PC-3 (cell line): Measurements from ENCODE around the gene CNTN1. TPM values are rescaled to one million over a fixed set of nuclear protein-coding genes. Genes with fewer than 3 reads are reported as not detected.

Experiments used
- ATAC-seq: fragments of 200-7000 bp; cut with Tn5 transposase; 2 replicates; pipeline ENCODE4 v1.9.1; 2020; ENCODE audit warnings: mild to moderate bottlenecking, moderate library complexity
- BruUV-seq: library from RNA; stranded (reverse); fragments of 400-500 nt; replicated peaks from 2 replicates; lab custom pipeline; 2021; lab: Mats Ljungman, UMichigan
- CTCF ChIA-PET: fragments of 300-600 bp; sonication (Branson Sonifier 250); formaldehyde crosslinking; loops from one replicate; lab custom pipeline; 2022; ENCODE audit warnings: antibody characterized with exemption; lab: Charles Lee
- POLR2A ChIA-PET: fragments of 300-600 bp; sonication (Branson Sonifier 250); formaldehyde crosslinking; loops from one replicate; lab custom pipeline; 2022; ENCODE audit warnings: antibody characterized with exemption; ENCODE audit not compliant: unreplicated experiment; lab: Charles Lee
- DNase-seq: peaks from one replicate; pipeline ENCODE4 v3.0.0-alpha.2; 2015
- H2AFZ ChIP-seq: fragments of 300-600 bp; sonication (generic); 2 replicates; pipeline ENCODE4 v1.6.0; 2016; ENCODE audit warnings: antibody characterized with exemption, low read length
- H3F3A ChIP-seq: fragments of 300-600 bp; sonication (generic); one replicate; pipeline ENCODE4 v1.6.0; 2017; ENCODE audit warnings: antibody characterized with exemption, low read length, control low read depth, mild to moderate bottlenecking; ENCODE audit not compliant: unreplicated experiment
- H3K27ac ChIP-seq: fragments of 300-600 bp; sonication (generic); 2 replicates; pipeline ENCODE4 v1.5.1; 2016; ENCODE audit warnings: mild to moderate bottlenecking, low read length
- H3K27me3 ChIP-seq: fragments of 300-600 bp; sonication (generic); 2 replicates; pipeline ENCODE4 v1.6.1; 2016; ENCODE audit warnings: low read length, mixed read lengths
- H3K36me3 ChIP-seq: fragments of 300-600 bp; sonication (generic); 2 replicates; pipeline ENCODE4 v1.6.1; 2016; ENCODE audit warnings: low read depth, mixed run types, low read length, mixed read lengths
- H3K4me1 ChIP-seq: fragments of 300-600 bp; sonication (generic); 2 replicates; pipeline ENCODE4 v1.5.1; 2016; ENCODE audit warnings: low read length; ENCODE audit not compliant: insufficient read depth
- H3K4me2 ChIP-seq: fragments of 300-600 bp; sonication (generic); 2 replicates; pipeline ENCODE4 v1.6.0; 2016; ENCODE audit warnings: low read length
- H3K4me3 ChIP-seq: fragments of 300-600 bp; sonication (generic); 2 replicates; pipeline ENCODE4 v1.5.1; 2016; ENCODE audit warnings: mild to moderate bottlenecking, low read length, mixed read lengths
- H3K79me2 ChIP-seq: fragments of 300-600 bp; sonication (generic); 2 replicates; pipeline ENCODE4 v1.6.1; 2017; ENCODE audit warnings: low read length, mixed read lengths
- H3K9ac ChIP-seq: fragments of 300-600 bp; sonication (generic); 2 replicates; pipeline ENCODE4 v1.6.0; 2016; ENCODE audit warnings: mild to moderate bottlenecking, low read length
- H3K9me2 ChIP-seq: fragments of 300-600 bp; sonication (generic); replicated peaks from 2 replicates; pipeline ENCODE4 v1.6.1; 2016; ENCODE audit warnings: mixed run types, low read length, mixed read lengths
- H3K9me3 ChIP-seq: fragments of 300-600 bp; sonication (generic); 2 replicates; pipeline ENCODE4 v1.6.1; 2016; ENCODE audit warnings: low read length, mixed read lengths
- H4K20me1 ChIP-seq: fragments of 300-600 bp; sonication (generic); 2 replicates; pipeline ENCODE4 v1.6.1; 2016; ENCODE audit warnings: low read length, mixed read lengths
- EZH2 ChIP-seq: fragments of 300-600 bp; sonication (generic); IDR thresholded peaks from one replicate; pipeline ENCODE4 v1.6.1; 2017; ENCODE audit warnings: antibody characterized with exemption, mild to moderate bottlenecking, low read length; ENCODE audit not compliant: unreplicated experiment
- EZH2phosphoT487 ChIP-seq: fragments of 300-600 bp; sonication (generic); IDR thresholded peaks from 2 replicates; pipeline ENCODE4 v1.6.1; 2018; ENCODE audit warnings: mild to moderate bottlenecking, antibody characterized with exemption, low read length, borderline replicate concordance
- intact Hi-C: fragments of 100-400 bp; cut with micrococcal nuclease; formaldehyde crosslinking; loops from 2 replicates; pipeline ENCODE4 v1.9.0; 2023
- total RNA-seq: library from RNA; depleted of rRNA; stranded (reverse); fragments of >200 nt; gene quantifications from 2 replicates; pipeline ENCODE4 v1.2.3, GENCODE V29; 2014
- TF ChIP-seq, protein P1 (sequence below): fragments of 300-600 bp; sonication (generic); conservative IDR thresholded peaks from 2 replicates; pipeline ENCODE4 v1.5.1; 2017; ENCODE audit warnings: antibody characterized with exemption, low read depth, mild to moderate bottlenecking, low read length

The CNTN1 gene
- total RNA-seq, 1 experiment from 2014 or later, result not detected

DNA sequence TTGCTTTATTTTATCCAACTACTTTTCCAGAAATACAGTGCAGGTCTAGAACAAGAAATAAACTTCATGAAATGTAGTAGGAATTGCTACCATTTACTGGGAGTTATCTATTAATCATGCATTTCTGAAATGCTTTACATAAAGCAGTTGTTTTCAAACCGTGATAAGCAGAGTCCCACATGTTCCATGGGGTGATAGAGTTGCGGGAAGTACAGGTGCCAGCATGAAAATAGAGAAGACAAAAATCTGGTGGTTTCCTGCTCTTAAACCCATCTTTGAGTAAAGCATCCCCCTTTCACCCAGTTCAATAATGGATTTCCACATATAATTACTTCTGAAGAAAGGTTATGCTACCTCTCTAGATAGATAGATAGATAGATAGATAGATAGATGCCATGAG, 372.2 kb downstream of the CNTN1 start:
- H3K27me3 ChIP-seq, result no peaks in the 10 kb centered on the region
- no peak overlapping the region for H3K4me2 ChIP-seq
- H3K27ac ChIP-seq, result no peak overlapping the region
- no peaks in the 10 kb centered on the region for H3K4me1 ChIP-seq
- H3K9ac ChIP-seq, result no peak overlapping the region
- ChIA-PET CTCF (no interaction called here), POLR2A (no interaction called here)
- H2AFZ ChIP-seq, result no peak overlapping the region
- BruUV-seq, result no TSS peak
- no peaks in the 10 kb centered on the region for H3K9me3 ChIP-seq
- H4K20me1 ChIP-seq, result no peaks in the 10 kb centered on the region
- no peak for DNase-seq
- H3F3A ChIP-seq, result no peaks in the 10 kb centered on the region
- TF ChIP-seq EZH2phosphoT487 (no peak), EZH2 (no peak)
- TF ChIP-seq, protein P1, sequence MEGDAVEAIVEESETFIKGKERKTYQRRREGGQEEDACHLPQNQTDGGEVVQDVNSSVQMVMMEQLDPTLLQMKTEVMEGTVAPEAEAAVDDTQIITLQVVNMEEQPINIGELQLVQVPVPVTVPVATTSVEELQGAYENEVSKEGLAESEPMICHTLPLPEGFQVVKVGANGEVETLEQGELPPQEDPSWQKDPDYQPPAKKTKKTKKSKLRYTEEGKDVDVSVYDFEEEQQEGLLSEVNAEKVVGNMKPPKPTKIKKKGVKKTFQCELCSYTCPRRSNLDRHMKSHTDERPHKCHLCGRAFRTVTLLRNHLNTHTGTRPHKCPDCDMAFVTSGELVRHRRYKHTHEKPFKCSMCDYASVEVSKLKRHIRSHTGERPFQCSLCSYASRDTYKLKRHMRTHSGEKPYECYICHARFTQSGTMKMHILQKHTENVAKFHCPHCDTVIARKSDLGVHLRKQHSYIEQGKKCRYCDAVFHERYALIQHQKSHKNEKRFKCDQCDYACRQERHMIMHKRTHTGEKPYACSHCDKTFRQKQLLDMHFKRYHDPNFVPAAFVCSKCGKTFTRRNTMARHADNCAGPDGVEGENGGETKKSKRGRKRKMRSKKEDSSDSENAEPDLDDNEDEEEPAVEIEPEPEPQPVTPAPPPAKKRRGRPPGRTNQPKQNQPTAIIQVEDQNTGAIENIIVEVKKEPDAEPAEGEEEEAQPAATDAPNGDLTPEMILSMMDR, result no peak
- no peak overlapping the region for H3K4me3 ChIP-seq
- no peaks in the 10 kb centered on the region for H3K36me3 ChIP-seq
- no peaks in the 10 kb centered on the region for H3K9me2 ChIP-seq
- no peak for ATAC-seq
- H3K79me2 ChIP-seq, result no peaks in the 10 kb centered on the region
- intact Hi-C loops, result no loop called here

DNA sequence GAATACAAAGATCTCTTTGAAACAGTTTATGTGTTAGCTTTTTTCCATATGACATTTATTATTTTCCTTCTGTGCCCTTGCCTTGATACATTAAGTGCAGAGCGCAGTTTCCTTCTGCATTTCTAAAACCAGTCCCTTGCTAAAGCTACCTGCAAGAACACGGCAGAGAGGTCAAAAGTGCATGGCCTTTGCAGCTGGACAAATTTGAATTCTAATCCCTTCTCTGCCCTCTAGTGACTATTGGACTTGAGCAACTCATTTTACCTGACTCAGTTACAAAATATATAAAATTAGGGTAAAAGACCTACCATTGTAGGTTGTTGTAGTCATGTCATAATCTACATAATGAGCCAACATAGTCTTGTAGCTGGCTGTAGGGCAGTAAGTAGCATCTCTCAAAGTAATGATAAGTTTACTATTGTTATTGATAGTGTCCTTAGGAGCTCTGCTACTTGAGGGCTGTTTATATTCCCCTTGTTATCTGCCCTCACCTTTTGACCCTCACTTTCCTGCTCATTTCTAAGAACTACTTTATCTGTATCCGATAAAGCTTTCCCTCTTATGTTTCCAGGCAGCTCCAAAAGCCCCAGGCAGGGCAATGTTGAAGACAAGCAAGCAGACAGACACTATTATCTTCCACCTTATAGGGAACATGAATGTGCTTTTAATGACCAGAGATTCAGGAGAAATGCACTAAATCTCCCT, 375.9 kb downstream of the CNTN1 start:
- no peaks in the 10 kb centered on the region for H3K9me2 ChIP-seq
- DNase-seq (no peak), ATAC-seq (no peak)
- no TSS peak for BruUV-seq
- no peaks in the 10 kb centered on the region for H4K20me1 ChIP-seq
- ChIA-PET CTCF (no interaction called here), POLR2A (no interaction called here)
- H3K9ac ChIP-seq, result no peak overlapping the region
- peaks cover 17% of the 10 kb centered on the region for H3K27me3 ChIP-seq
- H3F3A ChIP-seq, result no peaks in the 10 kb centered on the region
- no peaks in the 10 kb centered on the region for H3K4me1 ChIP-seq
- H3K79me2 ChIP-seq, result no peaks in the 10 kb centered on the region
- no peak overlapping the region for H3K27ac ChIP-seq
- no peak overlapping the region for H3K4me2 ChIP-seq
- H3K4me3 ChIP-seq, result no peak overlapping the region
- H3K9me3 ChIP-seq, result no peaks in the 10 kb centered on the region
- TF ChIP-seq, protein P1, result no peak
- TF ChIP-seq EZH2, result no peak
- no peak for TF ChIP-seq EZH2phosphoT487
- H3K36me3 ChIP-seq, result no peaks in the 10 kb centered on the region
- intact Hi-C loops, result no loop called here
- no peak overlapping the region for H2AFZ ChIP-seq
